GM21619 (cell line): Measurements from ENCODE around the gene ARHGAP6.
"Not testable (repeated sequence)": the region's sequence is repeated elsewhere in the genome, so short reads cannot be mapped to it uniquely, and the experiment has no call there.

Source experiments
- ATAC-seq: cut with Tn5 transposase; IDR thresholded peaks from one replicate; pipeline ENCODE4 v1.9.1; 2021; ENCODE audit not compliant: unreplicated experiment

ARHGAP6 gene

GRCh38 chrX:11578301-11578700 is 87.4 kb downstream of the ARHGAP6 start:
- ATAC-seq: not testable (repeated sequence)

- ATAC-seq: no peak
These were observed 88.1 kb downstream of the ARHGAP6 start for GRCh38 chrX:11577603-11578002.

- ATAC-seq: no peak
These were observed 90.4 kb downstream of the ARHGAP6 start for GRCh38 chrX:11575332-11575731.

- ATAC-seq: no peak
These were observed 98.0 kb downstream of the ARHGAP6 start for GRCh38 chrX:11567528-11568220.

- no peak for ATAC-seq
These were observed 98.9 kb downstream of the ARHGAP6 start for GRCh38 chrX:11566789-11567188.

- no peak for ATAC-seq
These were observed 99.5 kb downstream of the ARHGAP6 start for GRCh38 chrX:11566173-11566572.

- no peak for ATAC-seq
These were observed 101.2 kb downstream of the ARHGAP6 start for GRCh38 chrX:11564546-11564945.

- no peak for ATAC-seq
These were observed 103.2 kb downstream of the ARHGAP6 start for GRCh38 chrX:11562570-11562969.

GRCh38 chrX:11558972-11559371 is 106.7 kb downstream of the ARHGAP6 start:
- no peak for ATAC-seq

- ATAC-seq: no peak
These were observed 108.6 kb downstream of the ARHGAP6 start for GRCh38 chrX:11557120-11557519.

- ATAC-seq: no peak
These were observed 110.0 kb downstream of the ARHGAP6 start for GRCh38 chrX:11555759-11556158.

GRCh38 chrX:11553594-11553993 is 112.1 kb downstream of the ARHGAP6 start:
- ATAC-seq: no peak

GRCh38 chrX:11551151-11551550 is 114.6 kb downstream of the ARHGAP6 start:
- no peak for ATAC-seq

GRCh38 chrX:11546917-11547316 is 118.8 kb downstream of the ARHGAP6 start:
- ATAC-seq: no peak

- no peak for ATAC-seq
These were observed 122.5 kb downstream of the ARHGAP6 start for GRCh38 chrX:11543249-11543648.

GRCh38 chrX:11541510-11541909 is 124.2 kb downstream of the ARHGAP6 start:
- ATAC-seq: no peak

GRCh38 chrX:11540532-11541377 is 125.0 kb downstream of the ARHGAP6 start:
- peak; percentile 85 for ATAC-seq

- ATAC-seq: no peak
These were observed 128.6 kb downstream of the ARHGAP6 start for GRCh38 chrX:11537141-11537540.

- no peak for ATAC-seq
These were observed 130.4 kb downstream of the ARHGAP6 start for GRCh38 chrX:11535156-11535919.

GRCh38 chrX:11533199-11533651 is 132.5 kb downstream of the ARHGAP6 start:
- ATAC-seq: peak; percentile 88

- ATAC-seq: no peak
These were observed 133.2 kb downstream of the ARHGAP6 start for GRCh38 chrX:11532291-11533078.
